Raji (cell line): ENCODE data around the gene HECTD3.

ENCODE experiments used
- POLR2A ChIP-seq: IDR thresholded peaks from 2 replicates; pipeline ENCODE4 v1.6.1; 2011; ENCODE audit warnings: low read depth, low read length, control low read depth; ENCODE audit not compliant: insufficient read depth

HECTD3 gene

GRCh38 chr1:45010855-45011811 is at the start of gene HECTD3:
Gene HECTD3, minus strand, starts transcription at chr1:45011324. Its CDS starts 67 bp downstream, at chr1:45011257.
- TF ChIP-seq POLR2A, result peak; percentile 79

DNA sequence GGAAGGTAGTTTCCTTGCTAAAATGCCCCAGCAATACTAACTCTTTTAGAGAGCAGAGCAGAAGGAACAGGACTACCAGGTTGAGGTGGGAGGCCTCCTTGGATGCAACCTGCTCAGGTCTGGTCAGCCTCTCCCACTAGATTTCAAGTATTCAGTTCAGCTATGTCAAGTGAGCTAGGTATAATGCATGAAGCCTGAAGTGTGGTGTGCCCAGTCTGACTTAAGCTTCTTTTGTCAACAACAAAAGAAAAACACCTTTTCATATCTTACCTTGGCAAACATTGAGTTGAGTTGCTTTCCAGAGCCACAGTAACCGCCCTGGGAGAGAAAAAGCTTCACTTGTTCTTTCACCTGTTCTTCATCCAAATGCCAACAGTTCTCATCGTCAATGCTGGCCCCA is 48.7 kb upstream of the HECTD3 start:
- no peak for TF ChIP-seq POLR2A

- no peak for TF ChIP-seq POLR2A
Observed at GRCh38 chr1:45057542-45057941, 46.4 kb upstream of the HECTD3 start.

DNA sequence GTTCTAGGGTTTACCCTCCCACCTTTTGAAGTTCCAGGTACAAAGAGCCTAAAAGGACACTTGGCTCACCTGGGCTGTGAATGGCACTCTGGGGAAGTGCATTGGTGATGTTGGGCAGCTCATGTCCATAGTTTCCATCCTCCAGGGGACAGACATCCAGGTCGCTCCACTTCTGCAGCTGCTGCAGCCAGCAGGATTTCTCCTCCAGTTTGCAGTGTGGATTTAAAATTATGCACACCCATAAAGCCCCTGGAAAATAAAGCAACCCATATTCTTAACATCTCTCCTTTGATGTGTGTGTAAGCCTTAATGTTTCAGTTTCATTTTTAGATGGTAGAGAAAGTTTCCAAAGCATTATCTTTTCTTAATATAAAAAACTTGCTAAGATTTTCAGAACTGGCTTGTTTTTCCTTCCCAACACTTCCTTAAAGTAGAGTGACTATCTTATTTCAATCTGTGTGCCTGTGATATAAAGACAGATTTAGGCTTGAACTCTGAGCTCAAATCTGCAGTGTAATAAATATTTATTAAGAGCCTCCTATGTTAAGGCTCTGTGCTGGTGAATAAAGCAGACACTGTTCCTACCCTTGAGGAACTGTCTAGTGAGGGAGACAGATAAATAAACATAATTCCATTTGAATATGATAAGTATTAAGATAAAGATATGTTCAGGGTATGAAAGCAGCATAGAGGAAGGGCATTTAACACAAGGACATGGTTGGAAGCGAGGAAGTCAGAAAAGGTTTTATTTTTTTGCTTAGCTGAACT is 40.1 kb upstream of the HECTD3 start:
- no peak for TF ChIP-seq POLR2A

DNA sequence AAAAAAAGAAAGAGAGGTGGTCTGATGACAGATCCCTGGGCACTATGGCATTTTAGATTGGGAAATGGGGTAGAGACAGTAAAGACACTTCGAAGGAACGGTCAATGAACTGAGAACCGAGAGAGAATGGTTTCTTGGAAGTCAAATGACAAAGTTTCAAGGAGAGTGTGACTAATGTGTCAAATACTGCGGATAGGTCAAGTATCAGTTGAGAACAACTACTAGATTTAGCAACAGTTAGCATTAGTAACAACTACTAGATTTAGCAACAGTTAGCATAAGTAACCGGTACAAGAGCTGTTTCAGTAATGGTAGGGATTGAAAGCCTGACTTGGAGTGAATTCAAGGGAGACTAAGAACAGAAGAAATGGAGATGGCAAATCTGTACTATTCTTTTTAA is 35.9 kb upstream of the HECTD3 start:
- no peak for TF ChIP-seq POLR2A

- no peak for TF ChIP-seq POLR2A
Observed at GRCh38 chr1:45044916-45045315, 33.8 kb upstream of the HECTD3 start.

GRCh38 chr1:45043094-45043493 is 32.0 kb upstream of the HECTD3 start:
- no peak for TF ChIP-seq POLR2A

DNA sequence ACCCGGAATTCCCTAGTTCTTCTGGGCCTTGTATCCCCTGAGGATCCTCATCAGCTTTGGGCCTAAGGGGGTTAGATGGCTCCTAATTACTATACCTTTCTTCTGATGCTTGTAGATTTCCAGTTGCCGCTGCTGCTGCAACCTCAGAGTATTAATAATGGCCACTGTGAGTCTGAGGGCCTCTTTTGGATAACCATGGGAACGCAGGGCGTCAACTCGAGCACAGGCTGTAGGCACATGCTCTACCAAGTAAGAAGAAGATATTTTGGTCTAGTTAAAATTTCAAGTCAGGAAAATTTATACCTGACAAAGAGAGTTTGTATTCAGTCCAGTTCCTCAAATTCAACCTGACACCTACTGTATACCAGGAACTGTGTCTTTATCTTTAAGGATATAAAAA is 29.2 kb upstream of the HECTD3 start:
- TF ChIP-seq POLR2A, result no peak

DNA sequence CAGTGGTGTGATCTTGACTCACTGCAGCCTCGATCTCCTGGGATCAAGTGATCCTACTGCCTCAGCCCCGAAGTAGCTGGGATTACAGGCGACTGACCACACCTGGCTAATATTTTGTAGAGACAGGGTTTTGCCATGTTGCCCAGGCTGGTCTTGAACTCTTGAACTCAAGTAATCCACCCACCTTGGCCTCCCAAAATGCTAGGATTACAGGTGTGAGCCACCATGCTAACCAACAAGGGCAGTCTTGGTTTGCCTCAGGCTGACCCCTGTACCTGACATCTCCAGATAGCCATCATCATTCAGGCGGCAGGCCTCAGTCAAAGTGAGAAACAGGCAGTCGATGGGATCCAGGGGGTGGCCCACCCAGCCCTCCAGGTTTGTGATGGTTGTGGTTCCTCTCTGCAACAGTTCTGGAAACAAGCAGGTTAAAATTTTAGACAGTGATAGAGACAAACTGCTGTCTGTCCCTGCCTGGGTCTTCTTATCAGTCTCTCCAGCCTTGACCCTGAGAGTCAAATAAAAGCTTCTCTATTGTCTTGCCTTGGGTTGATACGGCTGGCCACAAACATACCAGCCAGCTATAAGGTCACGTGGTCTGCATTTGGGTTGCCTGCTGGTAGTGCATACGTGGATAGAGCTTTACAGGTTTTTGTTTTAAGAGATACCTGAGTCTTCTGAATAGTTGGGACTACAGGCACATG is 27.7 kb upstream of the HECTD3 start:
- no peak for TF ChIP-seq POLR2A

- TF ChIP-seq POLR2A, result no peak
Observed at GRCh38 chr1:45038240-45038639, 27.1 kb upstream of the HECTD3 start.

- TF ChIP-seq POLR2A, result no peak
Observed at GRCh38 chr1:45037456-45037855, 26.3 kb upstream of the HECTD3 start.

- no peak for TF ChIP-seq POLR2A
Observed at GRCh38 chr1:45035631-45036301, 24.6 kb upstream of the HECTD3 start.

GRCh38 chr1:45033356-45033755 is 22.2 kb upstream of the HECTD3 start:
- TF ChIP-seq POLR2A, result no peak

DNA sequence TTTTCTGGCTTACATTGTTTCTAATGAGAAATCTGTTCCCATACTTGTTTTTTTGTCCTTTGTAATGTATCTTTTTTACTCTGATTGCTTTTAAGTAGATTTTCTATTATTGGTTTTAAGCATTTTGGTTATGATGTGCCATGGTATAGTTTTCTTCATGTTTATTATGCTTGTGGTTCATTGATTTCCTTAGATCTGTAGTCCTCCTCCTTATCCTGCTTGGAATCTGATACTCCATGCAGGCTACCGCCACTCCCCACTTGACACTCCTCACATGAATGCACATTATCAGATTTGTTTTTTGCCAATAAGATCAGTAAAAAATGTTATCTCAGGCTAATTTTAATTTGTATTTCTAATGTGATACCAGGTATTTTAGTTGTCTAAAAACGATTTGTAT is 21.7 kb upstream of the HECTD3 start:
- no peak for TF ChIP-seq POLR2A

GRCh38 chr1:45026446-45026845 is 15.3 kb upstream of the HECTD3 start:
- no peak for TF ChIP-seq POLR2A
